Urothelium cell line (cell line): Measurements from ENCODE around the gene ARHGEF38.
A peak's percentile ranks its signal among the peaks of the same experiment; 100 is the strongest.

ENCODE experiments used
- DNase-seq: peaks from one replicate; pipeline ENCODE4 v3.0.0; 2011; ENCODE audit warnings: low spot score, mixed read lengths
- FAIRE-seq: peaks from 2 replicates; lab custom pipeline; 2011; peaks lifted over from hg19 to GRCh38; lab: Jason Lieb, UNC

Gene ARHGEF38, protein sequence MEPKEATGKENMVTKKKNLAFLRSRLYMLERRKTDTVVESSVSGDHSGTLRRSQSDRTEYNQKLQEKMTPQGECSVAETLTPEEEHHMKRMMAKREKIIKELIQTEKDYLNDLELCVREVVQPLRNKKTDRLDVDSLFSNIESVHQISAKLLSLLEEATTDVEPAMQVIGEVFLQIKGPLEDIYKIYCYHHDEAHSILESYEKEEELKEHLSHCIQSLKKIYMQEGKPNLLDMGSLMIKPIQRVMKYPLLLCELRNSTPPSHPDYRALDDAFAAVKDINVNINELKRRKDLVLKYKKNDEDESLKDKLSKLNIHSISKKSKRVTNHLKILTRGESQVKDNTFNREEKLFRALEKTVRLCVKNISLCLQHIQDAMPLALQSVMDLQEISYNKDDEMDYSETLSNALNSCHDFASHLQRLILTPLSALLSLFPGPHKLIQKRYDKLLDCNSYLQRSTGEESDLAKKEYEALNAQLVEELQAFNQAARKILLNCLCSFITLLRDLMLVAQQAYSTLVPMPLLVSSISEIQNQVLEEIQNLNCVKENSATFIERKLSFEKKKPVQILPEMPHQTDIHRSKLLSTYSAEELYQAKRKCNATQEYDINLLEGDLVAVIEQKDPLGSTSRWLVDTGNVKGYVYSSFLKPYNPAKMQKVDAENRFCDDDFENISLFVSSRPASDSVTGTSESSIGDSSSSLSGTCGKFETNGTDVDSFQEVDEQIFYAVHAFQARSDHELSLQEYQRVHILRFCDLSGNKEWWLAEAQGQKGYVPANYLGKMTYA

DNA sequence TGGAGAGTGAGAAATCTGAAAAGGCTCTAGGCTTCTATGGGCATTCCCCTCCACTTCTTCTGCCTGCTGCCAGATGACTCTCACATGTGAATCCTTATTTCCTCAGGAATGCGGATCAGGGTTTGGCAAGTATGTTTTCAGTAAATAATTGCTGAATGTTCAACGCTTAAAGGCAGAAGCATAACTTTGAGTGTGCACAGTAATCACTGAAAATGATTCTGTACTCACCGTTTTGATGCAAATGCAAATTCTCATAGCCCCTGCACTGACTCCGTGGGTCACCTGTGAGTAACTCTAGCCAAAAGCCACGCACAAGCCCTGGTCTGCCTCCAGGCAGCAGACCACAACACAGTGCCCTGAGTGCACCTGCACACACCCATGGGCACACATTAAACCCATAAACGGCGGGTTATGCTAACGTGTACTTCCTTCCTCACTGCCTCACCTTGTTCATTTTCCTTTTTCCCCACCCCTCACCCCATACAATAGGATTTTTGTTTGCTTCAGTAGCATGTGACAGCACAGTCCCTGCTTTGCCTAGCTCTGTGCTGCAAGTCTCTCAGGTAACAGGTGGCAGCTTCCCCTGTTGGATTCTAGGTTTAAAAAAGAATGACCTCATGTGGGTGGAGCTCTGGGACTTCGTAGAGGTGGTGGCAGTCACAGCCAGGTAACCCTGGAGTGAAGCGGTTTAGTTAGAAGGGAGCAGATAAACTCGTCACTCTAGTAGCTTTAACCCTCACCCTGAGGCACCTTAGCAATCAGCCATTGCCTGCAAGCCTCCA lies at the start of gene ARHGEF38:
Gene ARHGEF38, plus strand, starts transcription at position 656 of the 782 bp plus-strand sequence. CDS start 146 bp downstream, outside the sequence.
- DNase-seq, result peak; percentile 24
- FAIRE-seq, result no peak

DNA sequence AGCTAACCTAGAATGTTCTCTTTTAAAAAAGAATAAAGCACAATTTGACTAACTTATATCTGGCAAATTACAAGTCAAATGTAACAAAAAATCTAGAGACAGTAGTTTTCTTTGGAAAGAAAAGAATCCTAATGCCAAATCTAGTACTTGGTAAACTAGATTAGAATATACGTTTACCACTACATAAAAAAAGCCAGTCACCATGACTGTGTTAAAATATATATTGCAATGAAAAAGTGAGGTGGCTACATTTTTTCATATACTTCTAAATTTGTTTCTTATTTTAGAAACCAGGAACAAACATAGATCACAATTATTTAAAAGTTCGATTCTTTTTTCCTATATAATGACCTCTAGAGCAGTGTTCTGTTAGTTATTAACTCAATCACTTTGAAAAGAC lies 48.9 kb upstream of the ARHGEF38 start:
- DNase-seq, result no peak
- FAIRE-seq, result no peak

DNA sequence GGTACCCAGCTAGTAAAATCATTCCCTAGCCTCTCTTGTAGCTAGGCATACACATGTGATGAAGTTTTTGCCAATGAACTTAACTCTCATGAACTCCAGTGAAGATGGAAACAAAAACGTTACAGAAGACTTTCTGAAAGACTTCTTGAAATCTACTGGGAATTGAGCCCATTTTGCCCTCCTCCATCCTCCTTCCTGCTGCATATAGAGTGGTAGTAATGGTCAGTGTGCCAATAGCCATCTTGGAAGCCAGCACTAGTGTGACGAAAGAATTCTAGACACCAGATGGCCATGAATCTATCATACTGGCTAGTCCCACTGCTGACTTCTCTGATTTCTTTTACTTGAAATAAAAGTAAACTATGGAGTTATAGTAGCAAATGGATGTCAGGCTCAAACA lies 47.7 kb upstream of the ARHGEF38 start:
- DNase-seq (no peak), FAIRE-seq (no peak)

DNA sequence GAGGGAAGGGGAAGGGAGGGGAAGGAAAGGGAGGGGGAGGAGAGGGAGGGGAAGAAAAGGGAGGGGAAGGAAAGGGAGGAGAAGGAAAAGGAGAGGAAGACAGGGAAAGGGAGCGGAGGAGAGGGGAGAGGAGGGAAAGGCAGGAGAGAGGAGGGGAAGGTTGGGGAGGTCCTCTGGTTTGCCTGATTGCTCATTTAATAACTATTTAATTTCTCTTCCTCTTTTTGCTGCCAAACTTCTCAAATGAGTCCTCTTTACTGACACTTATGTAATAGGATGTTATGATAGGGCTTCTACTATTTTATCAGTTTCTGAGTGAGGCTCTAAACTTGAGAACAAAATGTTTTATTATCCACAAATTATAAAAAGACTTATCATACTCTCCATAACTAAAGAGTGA lies 43.1 kb upstream of the ARHGEF38 start:
- DNase-seq, result no peak
- no peak for FAIRE-seq

DNA sequence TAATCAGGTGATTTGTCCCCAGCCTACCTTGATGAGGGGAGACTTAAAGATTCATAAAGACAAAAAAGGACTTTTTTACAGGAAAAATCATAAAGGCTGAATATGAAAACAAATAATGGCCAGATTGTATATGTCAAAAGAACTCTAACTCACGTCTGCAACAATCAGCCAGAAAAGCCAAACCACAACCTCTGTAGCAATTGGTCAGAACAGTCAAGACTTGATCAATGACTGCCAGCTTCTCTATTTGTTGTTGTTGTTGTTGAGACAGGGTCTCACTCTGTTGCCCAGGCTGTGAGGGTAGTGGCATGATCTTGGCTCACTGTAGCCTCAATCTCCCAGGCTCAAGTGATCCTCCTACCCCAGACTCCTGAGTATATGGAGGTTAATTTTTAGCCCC lies 42.7 kb upstream of the ARHGEF38 start:
- DNase-seq, result no peak
- FAIRE-seq, result no peak

DNA sequence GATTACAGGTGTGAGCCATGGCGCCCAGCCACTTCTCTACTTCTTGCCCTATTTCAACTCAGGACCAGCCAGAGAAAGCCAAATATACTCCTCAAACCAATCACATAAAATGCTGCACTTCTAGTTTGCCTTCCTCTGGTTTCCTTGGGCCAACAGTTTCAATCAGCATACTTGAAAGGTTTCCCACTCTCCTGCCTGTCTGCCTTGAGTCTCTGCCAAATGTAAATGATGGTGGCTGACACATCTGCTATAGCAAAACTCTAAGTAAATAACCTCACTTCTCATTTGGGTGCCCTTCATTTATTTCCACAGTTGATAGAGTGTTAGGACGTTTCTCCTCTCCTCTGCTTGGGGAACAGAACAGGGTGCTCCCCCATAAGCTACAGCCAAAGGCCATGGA lies 42.2 kb upstream of the ARHGEF38 start:
- DNase-seq, result no peak
- no peak for FAIRE-seq

DNA sequence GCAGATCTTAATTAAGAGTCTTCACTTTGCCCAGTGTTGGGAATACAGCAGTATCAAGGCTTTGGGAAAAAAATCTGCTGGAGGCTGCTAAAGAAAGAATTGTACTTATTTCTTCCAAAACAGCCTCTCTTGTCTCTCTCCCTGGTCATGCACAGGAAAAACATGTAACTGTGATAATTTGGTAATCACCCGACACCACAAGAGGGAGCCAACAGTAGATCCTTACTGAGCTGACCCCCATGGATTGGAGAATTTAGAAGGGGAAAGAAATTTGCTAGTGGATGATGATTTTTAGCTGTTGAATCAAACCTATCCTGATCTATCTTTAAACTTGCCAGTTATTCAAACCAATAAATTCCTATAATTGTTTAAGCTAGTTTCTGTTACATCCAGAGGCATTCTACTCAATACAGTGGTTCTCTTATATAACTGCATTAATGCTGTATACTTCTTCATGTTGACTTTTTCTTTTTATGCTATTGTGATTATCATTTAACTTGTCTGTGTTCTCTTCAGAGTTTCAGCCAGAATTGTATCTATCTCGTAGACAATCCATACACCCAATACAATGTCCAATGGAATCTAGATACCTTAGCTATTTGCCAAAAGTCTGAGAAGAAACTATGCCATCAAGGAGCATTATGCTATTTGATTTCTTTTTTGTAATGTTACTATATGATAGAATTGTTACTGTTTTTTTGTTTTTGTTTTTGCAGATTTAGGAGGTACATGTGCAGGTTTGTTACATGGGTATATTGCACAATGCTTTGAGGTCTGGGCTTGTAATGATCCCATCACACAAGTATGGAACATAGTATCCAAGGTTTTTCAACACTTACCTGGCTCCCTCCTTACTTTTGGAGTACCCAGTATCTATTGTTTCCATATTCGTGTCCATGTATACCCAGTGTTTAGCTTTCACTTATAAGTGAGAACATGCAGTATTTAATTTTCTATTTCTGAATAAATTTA lies 31.3 kb upstream of the ARHGEF38 start:
- DNase-seq (peak; percentile 44), FAIRE-seq (no peak)

DNA sequence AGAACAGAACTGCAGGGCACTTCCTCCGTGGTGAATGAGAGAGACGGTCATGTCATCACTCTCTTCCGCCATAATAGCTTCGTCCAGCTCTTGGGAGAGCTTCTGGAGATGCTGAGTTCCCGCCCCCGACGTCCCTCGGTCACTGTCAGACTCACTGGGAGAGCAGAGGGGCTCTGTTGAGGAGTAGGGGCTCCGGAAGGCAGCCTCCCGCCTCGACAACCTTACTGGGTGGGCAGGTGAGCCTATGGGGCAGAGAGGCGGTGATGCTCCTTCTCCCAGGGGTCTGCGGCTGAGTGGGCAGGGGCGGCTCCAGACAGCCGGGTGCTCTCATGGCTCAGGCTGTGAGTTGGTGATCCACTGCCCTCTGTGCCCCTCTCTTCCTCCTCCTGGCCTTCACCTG lies 25.8 kb upstream of the ARHGEF38 start:
- FAIRE-seq (no peak), DNase-seq (no peak)

DNA sequence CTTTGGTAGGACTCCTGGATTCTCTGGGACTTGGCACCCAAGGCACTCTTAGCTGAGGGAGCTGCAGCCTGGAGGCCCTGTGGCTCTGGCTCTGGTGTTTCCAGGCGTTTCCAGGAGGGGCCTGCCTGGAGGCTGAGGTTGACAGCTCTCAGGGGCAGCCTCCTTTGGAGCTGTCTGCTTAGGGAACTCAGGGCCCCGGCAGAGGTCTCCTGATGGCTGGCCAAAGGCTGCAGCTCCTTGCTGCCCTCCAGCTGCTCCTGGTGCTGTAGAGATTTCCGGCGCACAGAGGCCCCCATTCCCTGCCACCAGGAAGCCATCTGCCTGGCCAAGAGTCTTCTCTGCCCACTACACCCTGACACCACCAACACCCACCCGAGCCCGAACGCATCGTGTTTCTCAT lies 25.3 kb upstream of the ARHGEF38 start:
- FAIRE-seq (no peak), DNase-seq (no peak)

DNA sequence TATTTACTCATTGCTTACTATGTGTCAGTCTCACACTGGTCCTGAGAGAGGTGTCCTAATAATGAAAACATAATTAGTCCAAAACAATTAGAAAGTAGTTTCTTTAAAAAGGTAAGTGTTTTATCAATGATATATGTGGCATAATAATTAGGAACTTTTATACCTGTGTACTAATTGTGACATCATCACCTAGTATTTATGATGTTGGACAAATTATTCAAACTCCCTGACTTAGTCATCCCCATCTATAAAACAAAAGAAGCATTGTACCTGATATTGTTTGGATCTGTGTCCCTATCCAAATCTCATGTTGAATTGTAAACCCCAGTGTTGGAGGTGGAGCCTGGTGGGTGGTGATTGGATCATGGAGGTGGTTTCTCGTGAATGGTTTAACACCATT lies 15.8 kb upstream of the ARHGEF38 start:
- DNase-seq (no peak), FAIRE-seq (no peak)

DNA sequence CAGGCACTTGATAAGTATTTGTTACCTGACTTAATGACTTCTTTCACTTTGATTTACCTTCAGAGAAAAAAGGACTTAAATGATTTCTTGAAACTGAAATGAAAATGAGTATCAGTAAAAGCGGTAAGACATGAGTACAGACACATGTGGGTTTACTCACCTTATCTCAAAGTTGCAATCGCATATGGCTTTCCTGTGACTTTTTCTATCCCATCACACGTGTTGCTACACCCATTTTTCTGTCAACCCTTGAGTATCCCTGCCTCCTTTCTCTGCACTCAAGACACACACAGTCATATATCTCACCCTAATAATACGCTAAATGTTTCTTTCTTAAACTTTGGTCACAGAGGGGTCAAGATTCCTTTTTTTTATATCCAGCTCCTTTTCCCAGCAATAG lies 11.0 kb upstream of the ARHGEF38 start:
- DNase-seq, result no peak
- no peak for FAIRE-seq

DNA sequence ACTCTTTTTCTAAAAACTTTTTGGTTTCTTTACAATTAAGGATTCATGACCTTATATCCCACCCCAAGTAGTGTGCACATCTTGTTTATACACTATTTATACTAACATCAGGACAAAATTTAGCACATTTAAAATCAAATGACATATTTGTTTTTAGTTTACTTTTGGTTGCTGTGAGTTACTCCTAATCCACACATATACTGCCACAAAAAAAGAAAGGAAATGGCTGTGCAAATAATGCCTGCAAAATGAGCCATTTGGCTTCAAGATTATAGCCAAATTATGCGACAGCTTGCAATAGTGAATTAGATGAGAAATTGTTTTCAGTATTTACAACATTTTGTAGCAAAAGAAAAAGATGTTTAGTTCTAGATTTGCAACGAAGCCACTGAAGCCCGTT lies 10.4 kb upstream of the ARHGEF38 start:
- FAIRE-seq, result no peak
- no peak for DNase-seq

DNA sequence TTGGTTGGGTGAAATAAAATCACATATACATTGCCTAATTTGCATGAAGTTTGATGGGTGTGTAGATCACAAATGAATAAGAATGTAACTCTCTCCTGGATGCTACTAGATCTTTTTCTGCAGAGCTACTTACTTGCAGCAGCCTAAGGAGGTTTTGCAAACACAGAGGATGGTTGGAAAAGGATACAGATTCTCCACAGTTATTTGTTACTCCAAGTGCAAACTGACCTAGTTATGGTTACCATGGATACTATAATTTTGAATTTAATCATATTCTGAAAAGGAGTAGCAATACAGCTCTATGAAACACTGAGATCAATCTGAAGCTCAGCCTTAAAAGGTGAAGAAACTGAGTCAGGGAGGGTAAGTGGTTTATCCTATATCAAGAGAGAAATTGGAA lies 9.1 kb upstream of the ARHGEF38 start:
- FAIRE-seq (no peak), DNase-seq (no peak)

DNA sequence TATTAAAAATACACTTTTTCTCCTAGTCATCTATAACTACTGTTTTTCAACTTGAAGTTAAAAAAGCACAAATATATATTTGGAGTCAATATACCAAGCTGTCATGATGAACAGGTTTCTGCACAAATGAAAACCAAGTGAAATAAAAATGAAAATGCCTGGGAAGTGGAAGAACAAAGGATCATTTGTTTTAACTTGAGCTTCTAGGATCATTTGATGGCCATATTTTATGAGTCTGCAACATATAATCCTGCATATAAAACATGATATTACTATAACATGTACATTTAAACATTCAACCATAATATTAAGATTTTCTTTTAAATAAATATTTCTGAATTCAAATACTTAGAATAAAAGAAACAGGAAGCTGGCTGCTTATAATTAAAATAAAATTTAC lies 8.5 kb upstream of the ARHGEF38 start:
- FAIRE-seq, result no peak
- DNase-seq, result no peak

DNA sequence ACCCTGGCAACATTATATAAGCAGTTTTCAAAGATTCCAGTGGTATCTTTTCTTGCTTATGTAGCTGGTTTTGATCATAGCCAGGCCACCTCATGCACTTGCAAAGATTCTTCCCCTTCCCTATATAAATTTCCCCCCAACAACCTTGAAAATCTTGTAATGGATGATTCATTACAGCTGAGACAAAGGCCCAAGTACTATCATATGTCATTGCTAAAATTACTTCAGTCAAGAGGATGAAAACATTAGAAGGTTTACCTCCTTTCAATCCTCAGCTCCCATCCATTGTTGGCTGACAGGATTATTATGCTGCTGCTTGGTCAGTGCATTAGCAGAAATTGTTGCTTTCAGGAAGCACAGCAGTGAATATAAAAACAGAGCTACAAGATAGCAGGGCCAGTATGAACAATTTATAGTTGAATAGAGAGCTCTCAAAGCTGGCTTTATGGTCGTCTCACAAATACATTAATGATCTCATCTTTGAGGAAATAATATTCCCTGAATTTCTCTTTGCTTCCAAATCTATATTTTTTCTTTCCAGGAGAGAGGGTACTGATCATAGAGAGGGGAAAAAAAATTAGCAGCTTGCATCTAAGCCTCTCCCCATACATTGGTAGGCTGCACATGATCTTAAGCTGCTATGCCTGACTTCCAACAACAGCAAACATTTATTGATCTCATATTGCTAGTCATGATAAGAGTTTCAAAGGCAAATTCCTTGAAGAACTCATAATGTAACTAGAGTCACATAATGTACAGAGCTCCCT lies 7.7 kb upstream of the ARHGEF38 start:
- no peak for DNase-seq

DNA sequence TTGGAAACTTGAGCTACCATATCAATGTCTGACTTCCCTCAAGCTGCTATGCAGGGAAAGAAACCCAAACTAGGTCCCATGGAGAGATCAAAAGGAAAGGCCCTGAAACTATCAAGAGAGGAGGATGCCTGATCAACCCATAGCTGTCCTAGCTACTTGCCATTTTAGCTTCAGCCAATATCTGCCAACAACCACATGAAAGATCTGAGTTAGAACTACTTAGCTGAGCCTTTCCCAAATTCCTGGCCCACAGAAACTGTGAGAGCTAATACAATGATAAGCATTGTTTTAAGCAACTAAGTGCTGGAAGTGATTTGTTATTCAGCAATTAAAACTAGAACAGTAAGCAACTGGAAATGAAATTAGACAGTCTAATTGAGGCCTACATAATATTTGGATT lies 6.3 kb upstream of the ARHGEF38 start:
- no peak for FAIRE-seq
- no peak for DNase-seq

More for the DNA sequence above, 7.7 kb upstream of the ARHGEF38 start:
- FAIRE-seq, result no peak

DNA sequence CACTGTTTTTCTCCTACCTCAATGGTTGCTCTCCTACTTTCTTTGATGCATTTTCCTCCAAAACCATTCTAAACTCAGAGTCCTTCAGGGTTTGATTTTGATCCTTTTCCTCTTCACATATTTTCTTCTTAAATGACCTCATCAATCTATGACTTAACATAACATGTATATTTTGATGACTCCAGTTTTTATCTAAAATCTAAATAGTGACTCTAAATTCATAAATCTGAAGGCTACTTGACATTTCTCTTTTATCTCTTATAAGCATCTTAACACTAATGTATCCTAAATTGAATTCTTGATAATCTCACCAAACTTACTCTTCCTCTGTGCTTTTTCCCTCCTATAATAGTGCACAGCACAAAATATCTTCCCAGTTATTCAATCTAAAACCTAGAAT lies 4.7 kb upstream of the ARHGEF38 start:
- DNase-seq (no peak), FAIRE-seq (no peak)

DNA sequence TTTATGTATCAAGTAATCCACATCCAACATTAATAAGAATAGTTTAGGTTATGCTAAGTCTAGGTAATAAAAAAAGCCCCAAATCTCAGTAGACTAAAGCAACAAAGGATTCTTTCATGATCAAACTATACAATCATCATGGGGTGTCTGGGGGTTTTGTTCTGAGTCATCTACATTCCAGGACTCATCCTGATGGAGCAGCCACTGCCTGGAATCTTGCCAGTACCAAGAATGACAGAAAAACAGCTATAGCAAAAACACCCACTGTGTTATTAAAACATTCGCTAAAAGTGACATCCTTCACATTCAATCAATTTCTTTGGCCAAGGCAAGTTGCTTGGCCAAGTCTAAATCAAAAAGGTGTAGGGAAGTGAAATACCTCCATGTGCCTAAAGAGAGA lies 3.9 kb upstream of the ARHGEF38 start:
- DNase-seq, result peak; percentile 67
- FAIRE-seq, result no peak

DNA sequence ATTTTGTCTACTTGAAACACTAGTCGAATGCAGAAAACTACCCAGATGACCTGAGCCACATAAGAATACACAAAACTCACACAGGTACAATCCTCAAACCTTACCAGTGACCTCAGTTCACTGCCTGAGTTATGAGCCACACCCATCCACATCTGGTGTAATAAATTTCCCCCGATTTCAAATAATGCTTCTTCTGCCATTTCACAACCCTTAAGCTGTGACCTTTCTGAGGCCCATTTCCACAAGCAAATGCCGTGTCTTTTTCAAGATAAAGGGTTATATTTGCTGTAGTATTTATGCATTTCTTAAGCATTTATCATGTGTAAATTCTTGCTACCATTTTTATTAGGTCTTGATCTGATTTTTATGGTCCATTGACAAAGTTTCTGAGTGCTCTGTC lies 1.8 kb upstream of the ARHGEF38 start:
- FAIRE-seq (no peak), DNase-seq (no peak)

DNA sequence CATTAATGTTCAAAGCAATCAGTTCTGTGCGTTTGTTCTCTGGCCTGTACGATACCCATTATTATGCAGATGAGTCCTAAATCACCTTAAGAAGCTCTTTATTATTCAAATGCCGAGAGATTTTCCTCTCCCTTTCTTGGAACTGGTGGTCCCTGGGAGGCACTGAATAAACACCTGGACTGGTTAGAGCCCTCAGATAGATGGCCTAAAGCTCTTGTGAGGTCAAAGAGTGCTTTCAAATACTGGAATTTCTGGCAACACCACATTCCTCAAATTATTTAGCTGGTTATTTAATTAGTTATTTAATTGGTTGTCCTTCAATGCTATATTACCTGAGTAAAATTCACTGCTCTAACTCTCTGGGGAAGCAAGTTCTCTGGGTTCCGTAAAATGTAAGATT lies 3.0 kb downstream of the ARHGEF38 start:
- FAIRE-seq (no peak), DNase-seq (no peak)
